Memory B cell (primary cell): Measurements from ENCODE around the gene MKNK1.

ENCODE experiments used
- ATAC-seq: fragments of 150-1000 bp; cut with Tn5 transposase; 2 replicates; pipeline ENCODE4 v1.10.0; 2021; ENCODE audit warnings: low read depth, mild to moderate bottlenecking, moderate library complexity
- DNase-seq, 2 donors: peaks; one replicate each; pipeline ENCODE4 v3.0.0; 2022; ENCODE audit warnings: low spot score in 2 of 2
- H3K27ac Mint-ChIP-seq: one replicate; pipeline ENCODE4 v1.8.0; 2022; ENCODE audit warnings: mild to moderate bottlenecking, moderate library complexity, mixed read lengths
- H3K27me3 Mint-ChIP-seq: one replicate; pipeline ENCODE4 v1.8.0; 2022; ENCODE audit warnings: mixed read lengths
- H3K36me3 Mint-ChIP-seq: one replicate; pipeline ENCODE4 v1.8.0; 2022; ENCODE audit warnings: mild to moderate bottlenecking, mixed read lengths
- H3K4me1 Mint-ChIP-seq: one replicate; pipeline ENCODE4 v1.8.0; 2022; ENCODE audit warnings: mixed read lengths
- H3K4me3 Mint-ChIP-seq: one replicate; pipeline ENCODE4 v1.8.0; 2022; ENCODE audit warnings: mild to moderate bottlenecking, moderate library complexity, mixed read lengths
- H3K9me3 Mint-ChIP-seq: one replicate; pipeline ENCODE4 v1.8.0; 2022; ENCODE audit warnings: mixed read lengths

MKNK1 gene

DNA sequence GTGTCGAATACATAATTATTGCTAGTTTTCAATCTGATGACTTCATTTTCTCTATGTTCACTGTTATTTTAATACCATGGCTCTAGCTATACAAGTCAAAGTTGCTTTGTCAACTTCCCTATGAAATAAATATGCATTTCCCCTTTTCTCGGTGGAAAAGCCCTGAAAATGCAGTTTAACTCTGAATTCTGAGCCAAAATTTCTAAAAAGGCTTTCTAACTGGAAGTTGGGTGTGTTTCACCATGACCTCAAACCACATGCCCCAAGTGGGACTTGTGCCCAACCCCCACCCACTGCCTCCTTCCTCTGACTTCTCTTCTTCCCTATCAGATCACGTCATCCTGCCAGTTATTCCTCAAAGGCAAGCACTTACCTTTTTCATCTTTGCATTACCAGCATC lies 8.9 kb downstream of the MKNK1 start:
- Mint-ChIP-seq H3K36me3 (peaks cover 29% of the 10 kb centered on the region), H3K9me3 (no peaks in the 10 kb centered on the region), H3K27me3 (no peaks in the 10 kb centered on the region), H3K4me1 (peaks cover 16% of the 10 kb centered on the region), H3K27ac (peak overlapping the region; percentile 8), H3K4me3 (no peak overlapping the region)
- ATAC-seq: no peak
- no peak for DNase-seq

DNA sequence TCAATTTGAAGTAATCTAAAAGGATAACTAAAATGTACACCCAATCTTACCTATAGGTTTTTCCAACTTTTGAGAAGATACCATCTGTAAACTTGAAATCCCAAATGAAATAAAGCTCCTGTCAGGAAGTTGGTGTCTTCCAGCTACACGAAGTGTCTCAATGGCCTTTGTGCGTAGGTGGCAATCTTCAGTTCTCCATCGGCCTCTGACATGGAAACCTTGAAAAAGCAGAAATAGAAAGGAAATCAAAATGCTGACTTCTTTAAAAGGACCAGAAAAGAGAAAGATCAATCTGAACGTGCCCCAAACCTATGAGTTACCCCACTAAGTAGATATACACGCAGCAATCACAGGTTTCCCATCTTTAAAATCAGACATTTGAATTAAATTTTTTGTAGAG lies 10.0 kb downstream of the MKNK1 start:
- peaks cover 39% of the 10 kb centered on the region for H3K36me3 Mint-ChIP-seq
- peaks cover 3% of the 10 kb centered on the region for H3K9me3 Mint-ChIP-seq
- no peak for ATAC-seq
- DNase-seq: no peak
- H3K4me1 Mint-ChIP-seq: peaks cover 12% of the 10 kb centered on the region
- H3K27me3 Mint-ChIP-seq: no peaks in the 10 kb centered on the region
- no peak overlapping the region for H3K27ac Mint-ChIP-seq
- H3K4me3 Mint-ChIP-seq: no peak overlapping the region

DNA sequence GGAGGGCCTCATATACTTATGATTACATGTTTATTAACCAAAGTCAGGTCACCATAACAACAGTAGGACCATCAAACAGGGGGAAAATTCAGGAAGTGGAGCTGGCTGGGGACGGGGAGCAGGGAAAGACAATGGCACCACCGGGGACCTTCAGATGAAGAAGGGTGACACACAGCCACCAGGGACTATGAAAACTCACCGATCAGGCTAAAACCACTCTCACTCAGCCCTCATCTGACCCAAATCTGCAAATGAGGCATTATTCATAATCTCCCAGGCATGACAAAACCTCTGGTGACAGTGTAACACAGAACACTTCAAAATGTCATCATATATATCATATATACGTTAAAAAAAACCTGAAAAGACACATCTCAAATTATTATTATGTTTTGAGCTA lies 11.2 kb downstream of the MKNK1 start:
- DNase-seq (no peak), ATAC-seq (no peak)
- Mint-ChIP-seq H3K27ac (no peak overlapping the region), H3K4me3 (no peak overlapping the region), H3K36me3 (peaks cover 42% of the 10 kb centered on the region), H3K27me3 (no peaks in the 10 kb centered on the region), H3K4me1 (peaks cover 12% of the 10 kb centered on the region), H3K9me3 (peaks cover 3% of the 10 kb centered on the region)

- DNase-seq: no peak
- no peak overlapping the region for H3K27ac Mint-ChIP-seq
- H3K36me3 Mint-ChIP-seq: peaks cover 44% of the 10 kb centered on the region
- no peaks in the 10 kb centered on the region for H3K4me1 Mint-ChIP-seq
- no peaks in the 10 kb centered on the region for H3K27me3 Mint-ChIP-seq
- no peak overlapping the region for H3K4me3 Mint-ChIP-seq
- peaks cover 3% of the 10 kb centered on the region for H3K9me3 Mint-ChIP-seq
- ATAC-seq: no peak
Observed at GRCh38 chr1:46589529-46589928, 14.5 kb downstream of the MKNK1 start.

GRCh38 chr1:46587069-46587468 lies 17.0 kb downstream of the MKNK1 start:
- no peak for DNase-seq
- Mint-ChIP-seq H3K9me3 (peaks cover 3% of the 10 kb centered on the region), H3K27ac (no peak overlapping the region), H3K27me3 (no peaks in the 10 kb centered on the region), H3K4me1 (no peaks in the 10 kb centered on the region), H3K36me3 (peaks cover 41% of the 10 kb centered on the region), H3K4me3 (no peak overlapping the region)
- no peak for ATAC-seq

DNA sequence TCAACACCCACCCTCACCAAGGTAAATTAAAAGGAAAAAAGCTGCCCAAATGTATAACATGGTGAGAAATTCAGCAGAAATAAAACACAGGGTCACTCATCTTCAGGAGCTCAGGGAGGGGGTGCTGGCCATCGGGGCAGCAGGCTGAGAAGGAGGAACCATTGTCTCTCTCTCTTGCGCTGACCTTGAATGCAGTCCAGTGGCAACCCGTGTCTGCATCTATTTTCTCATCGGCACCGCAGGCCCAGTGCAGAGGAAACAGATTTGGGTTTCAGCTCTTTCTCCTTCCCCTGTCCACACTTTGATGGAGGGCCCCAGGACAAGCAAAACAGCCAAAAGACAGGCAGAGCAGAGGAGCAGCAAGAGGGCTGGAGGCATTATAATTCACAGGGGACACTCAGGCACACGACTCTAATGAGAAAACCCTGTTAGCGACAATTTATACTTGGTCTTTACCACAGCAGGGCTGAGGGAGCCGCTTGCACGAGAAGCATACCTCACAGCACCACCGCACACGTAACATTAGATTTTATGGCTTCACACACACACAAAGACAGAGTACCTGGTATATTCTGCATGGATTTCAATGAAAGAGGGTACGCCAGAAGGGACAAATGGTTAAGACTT lies 18.6 kb downstream of the MKNK1 start:
- ATAC-seq (no peak), DNase-seq (no peak)
- Mint-ChIP-seq H3K27me3 (no peaks in the 10 kb centered on the region), H3K9me3 (peaks cover 3% of the 10 kb centered on the region), H3K4me1 (peaks cover 3% of the 10 kb centered on the region), H3K4me3 (no peak overlapping the region), H3K36me3 (peaks cover 40% of the 10 kb centered on the region), H3K27ac (no peak overlapping the region)

GRCh38 chr1:46583494-46583893 lies 20.6 kb downstream of the MKNK1 start:
- peaks cover 33% of the 10 kb centered on the region for H3K36me3 Mint-ChIP-seq
- no peaks in the 10 kb centered on the region for H3K9me3 Mint-ChIP-seq
- H3K27me3 Mint-ChIP-seq: no peaks in the 10 kb centered on the region
- DNase-seq: no peak
- H3K4me3 Mint-ChIP-seq: no peak overlapping the region
- H3K27ac Mint-ChIP-seq: no peak overlapping the region
- H3K4me1 Mint-ChIP-seq: peaks cover 3% of the 10 kb centered on the region
- no peak for ATAC-seq

GRCh38 chr1:46582972-46583371 lies 21.1 kb downstream of the MKNK1 start:
- H3K4me3 Mint-ChIP-seq: no peak overlapping the region
- DNase-seq (no peak), ATAC-seq (no peak)
- H3K36me3 Mint-ChIP-seq: peaks cover 37% of the 10 kb centered on the region
- no peak overlapping the region for H3K27ac Mint-ChIP-seq
- no peaks in the 10 kb centered on the region for H3K9me3 Mint-ChIP-seq
- no peaks in the 10 kb centered on the region for H3K27me3 Mint-ChIP-seq
- peaks cover 3% of the 10 kb centered on the region for H3K4me1 Mint-ChIP-seq

- peaks cover 39% of the 10 kb centered on the region for H3K36me3 Mint-ChIP-seq
- peaks cover 3% of the 10 kb centered on the region for H3K4me1 Mint-ChIP-seq
- DNase-seq: no peak
- H3K27me3 Mint-ChIP-seq: no peaks in the 10 kb centered on the region
- H3K4me3 Mint-ChIP-seq: no peak overlapping the region
- ATAC-seq: no peak
- H3K27ac Mint-ChIP-seq: no peak overlapping the region
- no peaks in the 10 kb centered on the region for H3K9me3 Mint-ChIP-seq
Observed at GRCh38 chr1:46581681-46582455, 22.2 kb downstream of the MKNK1 start.

DNA sequence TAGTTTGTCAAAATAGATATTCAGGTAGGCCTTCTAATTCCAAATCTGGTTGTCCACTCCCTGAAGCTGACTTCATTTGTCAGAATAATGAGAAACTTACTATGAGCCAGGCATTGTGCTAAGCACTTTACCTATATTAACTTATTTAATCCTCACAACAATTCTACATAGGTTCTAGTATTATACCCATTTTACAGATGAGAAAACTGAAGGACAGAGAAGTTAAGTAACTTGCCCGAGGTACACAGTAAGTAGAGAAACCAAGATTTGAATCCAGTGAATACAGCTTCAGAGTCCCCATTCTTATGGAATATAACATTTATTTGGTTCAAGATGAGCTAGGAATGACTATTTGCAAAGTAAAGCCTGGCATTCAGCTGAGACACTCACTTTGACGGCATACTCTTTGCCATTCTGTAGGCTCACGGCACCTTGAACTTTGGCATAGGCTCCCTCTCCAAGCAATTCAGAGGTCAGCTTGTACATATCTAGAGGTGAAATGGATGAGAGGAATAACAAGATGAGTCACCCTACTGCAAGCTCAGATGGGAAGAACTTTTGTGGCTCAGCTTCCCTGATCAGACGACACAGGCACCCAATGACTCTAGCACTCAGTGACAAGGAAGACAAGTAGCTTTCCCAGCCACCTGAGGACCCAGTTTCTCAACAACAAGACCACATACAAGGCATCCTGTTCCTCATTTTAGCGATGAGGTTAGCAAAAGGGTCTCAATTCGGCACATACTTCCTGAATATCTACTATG lies 23.7 kb downstream of the MKNK1 start:
- Mint-ChIP-seq H3K4me3 (no peak overlapping the region), H3K27ac (no peak overlapping the region), H3K36me3 (peaks cover 42% of the 10 kb centered on the region), H3K27me3 (no peaks in the 10 kb centered on the region), H3K4me1 (peaks cover 3% of the 10 kb centered on the region), H3K9me3 (no peaks in the 10 kb centered on the region)
- no peak for ATAC-seq
- DNase-seq: no peak

GRCh38 chr1:46577671-46578070 lies 26.4 kb downstream of the MKNK1 start:
- H3K27me3 Mint-ChIP-seq: no peaks in the 10 kb centered on the region
- peak overlapping the region; percentile 28 for H3K27ac Mint-ChIP-seq
- peaks cover 3% of the 10 kb centered on the region for H3K4me1 Mint-ChIP-seq
- peaks cover 37% of the 10 kb centered on the region for H3K36me3 Mint-ChIP-seq
- ATAC-seq: no peak
- no peak for DNase-seq
- H3K9me3 Mint-ChIP-seq: no peaks in the 10 kb centered on the region
- no peak overlapping the region for H3K4me3 Mint-ChIP-seq

- H3K9me3 Mint-ChIP-seq: no peaks in the 10 kb centered on the region
- ATAC-seq (no peak), DNase-seq (no peak)
- H3K4me3 Mint-ChIP-seq: no peak overlapping the region
- H3K36me3 Mint-ChIP-seq: peaks cover 31% of the 10 kb centered on the region
- H3K27ac Mint-ChIP-seq: no peak overlapping the region
- peaks cover 3% of the 10 kb centered on the region for H3K4me1 Mint-ChIP-seq
- H3K27me3 Mint-ChIP-seq: no peaks in the 10 kb centered on the region
Observed at GRCh38 chr1:46576596-46576995, 27.5 kb downstream of the MKNK1 start.

- no peak for DNase-seq
Observed at GRCh38 chr1:46575778-46576177, 28.3 kb downstream of the MKNK1 start.

GRCh38 chr1:46575300-46575699 lies 28.8 kb downstream of the MKNK1 start:
- Mint-ChIP-seq H3K4me1 (no peaks in the 10 kb centered on the region), H3K36me3 (peaks cover 25% of the 10 kb centered on the region), H3K27me3 (no peaks in the 10 kb centered on the region), H3K9me3 (no peaks in the 10 kb centered on the region), H3K4me3 (no peak overlapping the region), H3K27ac (no peak overlapping the region)
- DNase-seq (no peak), ATAC-seq (no peak)

More at GRCh38 chr1:46575778-46576177, 28.3 kb downstream of the MKNK1 start:
- no peak for ATAC-seq
- H3K4me1 Mint-ChIP-seq: peaks cover 3% of the 10 kb centered on the region
- H3K27ac Mint-ChIP-seq: no peak overlapping the region
- peaks cover 29% of the 10 kb centered on the region for H3K36me3 Mint-ChIP-seq
- H3K4me3 Mint-ChIP-seq: no peak overlapping the region
- no peaks in the 10 kb centered on the region for H3K9me3 Mint-ChIP-seq
- H3K27me3 Mint-ChIP-seq: no peaks in the 10 kb centered on the region
